ENCODE data around the gene DGKZ.

GRCh38 chr11:46341454-46341853 is 5.8 kb upstream of the DGKZ start:
- no peak for TF ChIP-seq CTCF (IDR thresholded peaks at IDR 0.05; ENCODE audit: insufficient read depth, low read length, poor library complexity, severe bottlenecking)
- no peak for TF ChIP-seq EZH2phosphoT487 (conservative IDR thresholded peaks at IDR 0.05; ENCODE audit: low read length)
